ENCODE measurements around the gene CHIA.
"Not testable (repeated sequence)": the region's sequence is repeated elsewhere in the genome, so short reads cannot be mapped to it uniquely, and the experiment has no call there.

The CHIA gene

GRCh38 chr1:111285879-111286278 lies 4.8 kb upstream of the CHIA start:
- DNase-seq (ENCODE audit: low read depth in 2 of 2) = no peak

- no peak for DNase-seq (ENCODE audit: low read depth in 2 of 2)
Observed at GRCh38 chr1:111286912-111287311, 3.7 kb upstream of the CHIA start.

- no peak for DNase-seq (ENCODE audit: low read depth in 2 of 2)
Observed at GRCh38 chr1:111289371-111289770, 1.3 kb upstream of the CHIA start.

GRCh38 chr1:111290104-111290503 lies 547 bp upstream of the CHIA start:
- DNase-seq (ENCODE audit: low read depth in 2 of 2) = no peak

- DNase-seq (ENCODE audit: low read depth in 2 of 2) = no peak
Observed at GRCh38 chr1:111294390-111294789, 3.7 kb downstream of the CHIA start.

- no peak for DNase-seq (ENCODE audit: low read depth in 2 of 2)
Observed at GRCh38 chr1:111302374-111302773, 11.7 kb downstream of the CHIA start.

GRCh38 chr1:111309690-111310089 lies 19.0 kb downstream of the CHIA start:
- no peak for DNase-seq (ENCODE audit: low read depth in 2 of 2)

- no peak for DNase-seq (ENCODE audit: low read depth in 2 of 2)
Observed at GRCh38 chr1:111318523-111318922, 27.9 kb downstream of the CHIA start.

- DNase-seq (ENCODE audit: low read depth in 2 of 2) = no peak
Observed at GRCh38 chr1:111320066-111320879, 29.6 kb downstream of the CHIA start.

GRCh38 chr1:111323231-111323630 lies 32.6 kb downstream of the CHIA start:
- DNase-seq (ENCODE audit: low read depth in 2 of 2) = no peak

- no peak for DNase-seq (ENCODE audit: low read depth in 2 of 2)
Observed at GRCh38 chr1:111332190-111332589, 41.5 kb downstream of the CHIA start.

GRCh38 chr1:111334169-111334568 lies 43.5 kb downstream of the CHIA start:
- peak in 1 of 2 donors; percentile 10 for DNase-seq (ENCODE audit: low read depth in 2 of 2)

- DNase-seq (ENCODE audit: low read depth in 2 of 2) = not testable (repeated sequence)
Observed at GRCh38 chr1:111335214-111335877, 44.7 kb downstream of the CHIA start.

- DNase-seq (ENCODE audit: low read depth in 2 of 2) = not testable (repeated sequence)
Observed at GRCh38 chr1:111338849-111339248, 48.2 kb downstream of the CHIA start.

GRCh38 chr1:111346089-111346885 lies 55.6 kb downstream of the CHIA start:
- DNase-seq (ENCODE audit: low read depth in 2 of 2) = peak; percentile 65 to 66

GRCh38 chr1:111347026-111347425 lies 56.4 kb downstream of the CHIA start:
- no peak for DNase-seq (ENCODE audit: low read depth in 2 of 2)

- DNase-seq (ENCODE audit: low read depth in 2 of 2) = no peak
Observed at GRCh38 chr1:111351700-111352099, 61.0 kb downstream of the CHIA start.

GRCh38 chr1:111354584-111354983 lies 63.9 kb downstream of the CHIA start:
- DNase-seq (ENCODE audit: low read depth in 2 of 2) = no peak

- no peak for DNase-seq (ENCODE audit: low read depth in 2 of 2)
Observed at GRCh38 chr1:111358964-111359363, 68.3 kb downstream of the CHIA start.

GRCh38 chr1:111359376-111359775 lies 68.7 kb downstream of the CHIA start:
- no peak for DNase-seq (ENCODE audit: low read depth in 2 of 2)

GRCh38 chr1:111360257-111360656 lies 69.6 kb downstream of the CHIA start:
- DNase-seq (ENCODE audit: low read depth in 2 of 2) = not testable (repeated sequence)

- no peak for DNase-seq (ENCODE audit: low read depth in 2 of 2)
Observed at GRCh38 chr1:111361761-111362160, 71.1 kb downstream of the CHIA start.
